GM12878 (cell line): Measurements from ENCODE around the gene SHC4. TPM values are rescaled to one million over a fixed set of nuclear protein-coding genes. Genes with fewer than 3 reads are reported as not detected.
"Not testable (repeated sequence)": the region's sequence is repeated elsewhere in the genome, so short reads cannot be mapped to it uniquely, and the experiment has no call there.

Source experiments
- ATAC-seq: fragments of 200-7000 bp; cut with Tn5 transposase; 3 replicates; pipeline ENCODE4 v1.9.1; 2020; ENCODE audit warnings: mild to moderate bottlenecking, moderate library complexity
- BruUV-seq: library from RNA; stranded (reverse); fragments of 400-500 nt; replicated peaks from 2 replicates; lab custom pipeline; 2021; lab: Mats Ljungman, UMichigan
- CTCF ChIA-PET: fragments of 300-600 bp; sonication (Branson Sonifier 250); formaldehyde crosslinking; extraction: SDS; loops from one replicate; lab custom pipeline; 2021; ENCODE audit warnings: inconsistent platforms; lab: Yijun Ruan, JAX
- POLR2A ChIA-PET: fragments of 350-600 bp; formaldehyde crosslinking; extraction: SDS; loops from one replicate; lab custom pipeline; 2021; ENCODE audit warnings: inconsistent platforms; lab: Charles Lee
- RAD21 ChIA-PET: fragments of 300-600 bp; sonication (Branson Sonifier 250); formaldehyde crosslinking; loops from one replicate; lab custom pipeline; 2023; ENCODE audit warnings: antibody characterized with exemption; ENCODE audit not compliant: unreplicated experiment; lab: Charles Lee
- SMC1A ChIA-PET: fragments of 300-600 bp; sonication (Branson Sonifier 250); formaldehyde crosslinking; loops from one replicate; lab custom pipeline; 2023; ENCODE audit not compliant: unreplicated experiment, uncharacterized antibody; lab: Charles Lee
- DNase-seq: peaks from one replicate; pipeline ENCODE4 v3.0.0-alpha.2; 2011; ENCODE audit warnings: low read depth, low spot score
- FAIRE-seq: peaks from 3 replicates; lab custom pipeline; 2011; peaks lifted over from hg19 to GRCh38; lab: Jason Lieb, UNC
- H2AFZ ChIP-seq: 2 replicates; pipeline ENCODE4 v1.6.0; 2011; ENCODE audit warnings: low read depth, low read length, control low read depth; ENCODE audit not compliant: control insufficient read depth
- H3K27ac ChIP-seq: 2 replicates; pipeline ENCODE4 v1.5.1; 2011; ENCODE audit warnings: control low read depth; ENCODE audit not compliant: control insufficient read depth, insufficient read depth
- H3K27me3 ChIP-seq, 2 experiments: replicated peaks in 1 of 2; 2 replicates each; pipeline versions ENCODE4 v1.6.0 to v1.6.1; 2011; ENCODE audit warnings: low read length in 1 of 2; ENCODE audit not compliant: control insufficient read depth in 2 of 2, insufficient read depth in 2 of 2
- H3K36me3 ChIP-seq, 2 experiments: 2 replicates each; pipeline ENCODE4 v1.5.1; 2011; ENCODE audit warnings: low read length in 1 of 2; ENCODE audit not compliant: control insufficient read depth in 2 of 2, insufficient read depth in 2 of 2
- H3K4me1 ChIP-seq: 2 replicates; pipeline ENCODE4 v1.6.1; 2011; ENCODE audit warnings: mild to moderate bottlenecking, low read length, moderate library complexity, mixed read lengths; ENCODE audit not compliant: control insufficient read depth, insufficient read depth
- H3K4me2 ChIP-seq: 2 replicates; pipeline ENCODE4 v1.6.0; 2011; ENCODE audit warnings: control low read depth; ENCODE audit not compliant: control insufficient read depth, insufficient read depth
- H3K4me3 ChIP-seq: fragments of 200-600 bp; sonication (generic); 2 replicates; pipeline ENCODE4 v1.5.1; 2016
- H3K79me2 ChIP-seq: 2 replicates; pipeline ENCODE4 v1.6.0; 2011; ENCODE audit warnings: low read length; ENCODE audit not compliant: control insufficient read depth, insufficient read depth
- H3K9ac ChIP-seq: 2 replicates; pipeline ENCODE4 v1.8.0; 2011; ENCODE audit warnings: low read length, control low read depth, mixed read lengths; ENCODE audit not compliant: control insufficient read depth, insufficient read depth
- H3K9me3 ChIP-seq: replicated peaks from 3 replicates; pipeline ENCODE4 v1.5.1; 2011; ENCODE audit warnings: mild to moderate bottlenecking, low read length; ENCODE audit not compliant: control insufficient read depth, insufficient read depth
- H4K20me1 ChIP-seq: 2 replicates; pipeline ENCODE4 v1.6.0; 2011; ENCODE audit not compliant: control insufficient read depth, insufficient read depth
- WGBS: methylation state at CpG from one replicate; pipeline ENCODE4 v1.1.6; 2016; ENCODE audit warnings: low lambda C conversion rate; ENCODE audit not compliant: insufficient replicate concordance, insufficient coverage; ENCODE audit errors: missing lambda C conversion rate; 5-methylcytosine and 5-hydroxymethylcytosine counted together
- in situ Hi-C: fragments of 300-500 bp; cut with MboI; formaldehyde crosslinking; loops from 9 replicates; pipeline ENCODE4 v1.14.3; 2018; ENCODE audit warnings: mixed read lengths
- intact Hi-C: fragments of 100-400 bp; cut with micrococcal nuclease; formaldehyde crosslinking; loops from one replicate; pipeline ENCODE4 v1.14.2; 2022; ENCODE audit not compliant: unreplicated experiment
- polyA plus RNA-seq, 11 experiments: library from polyadenylated mRNA; depleted of rRNA in 4 of 11; unstranded in 6 of 11; stranded (reverse) in 5 of 11; fragments of >200 nt; fragmentation: Nextera tagmentation in 4 of 11; fragmentation: Illumina TruSeq in 1 of 11; extraction: Ambion mirVana in 4 of 11; extraction: Trizol in 1 of 11; gene quantifications; 1 replicate in 1 of 11; 2 replicates in 10 of 11; pipeline versions ENCODE4 v1.2.1 to v1.2.3, GENCODE V29; 2011 to 2016; ENCODE audit warnings: inconsistent platforms in 2 of 11, missing spikeins in 2 of 11, low read depth in 1 of 11
- total RNA-seq, 4 experiments: library from RNA; depleted of rRNA in 3 of 4; stranded (reverse); fragments of >200 nt in 3 of 4; fragmentation: Illumina TruSeq in 1 of 4; extraction: Trizol in 1 of 4; gene quantifications; 2 replicates each; pipeline versions ENCODE4 v1.2.1 to v1.2.3, GENCODE V29; 2013 to 2021

The SHC4 gene
- total and polyA plus RNA-seq, 10 of the 15 experiments (the other 5 are each of a cell fraction or from before 2014, with no cell fraction given), result 0.04 to 0.87 (median 0.14) TPM

DNA sequence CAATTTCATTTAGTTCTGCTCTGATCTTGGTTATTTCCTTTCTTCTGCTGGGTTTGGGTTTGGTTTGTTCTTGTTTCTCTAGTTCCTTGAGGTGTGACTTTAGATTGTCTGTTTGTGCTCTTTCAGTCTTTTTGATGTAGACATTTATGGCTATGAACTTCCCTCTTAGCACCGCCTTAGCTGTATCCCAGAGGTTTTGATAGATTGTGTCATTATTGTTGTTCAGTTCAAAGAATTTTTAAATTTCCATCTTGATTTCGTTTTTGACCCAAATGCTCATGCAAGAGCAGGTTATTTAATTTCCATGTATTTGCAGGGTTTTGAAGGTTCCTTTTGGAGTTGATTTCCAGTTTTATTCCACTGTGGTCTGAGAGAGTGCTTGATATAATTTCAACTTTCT, 53.2 kb downstream of the SHC4 start:
- in situ Hi-C loops, H3K4me3 ChIP-seq, H3K9me3 ChIP-seq, RAD21 ChIA-PET, H3K9ac ChIP-seq, H3K27ac ChIP-seq, POLR2A ChIA-PET, DNase-seq, H4K20me1 ChIP-seq, H3K36me3 ChIP-seq, ATAC-seq, H3K79me2 ChIP-seq, H3K4me2 ChIP-seq, H2AFZ ChIP-seq, H3K27me3 ChIP-seq, BruUV-seq, SMC1A ChIA-PET, FAIRE-seq, H3K4me1 ChIP-seq: not testable (repeated sequence)
- intact Hi-C loops, result loop anchor here (5.0 kb wide), 1 partner anchor 62 kb away; no protein-coding TSS in a partner anchor
- CTCF ChIA-PET, result interaction anchor here (1.4 kb wide), 1 partner anchor 11 kb away, joined by 3 read pairs; no protein-coding TSS in a partner anchor
- 11% methylated on average over 2 of the region's 2 CpGs for WGBS

DNA sequence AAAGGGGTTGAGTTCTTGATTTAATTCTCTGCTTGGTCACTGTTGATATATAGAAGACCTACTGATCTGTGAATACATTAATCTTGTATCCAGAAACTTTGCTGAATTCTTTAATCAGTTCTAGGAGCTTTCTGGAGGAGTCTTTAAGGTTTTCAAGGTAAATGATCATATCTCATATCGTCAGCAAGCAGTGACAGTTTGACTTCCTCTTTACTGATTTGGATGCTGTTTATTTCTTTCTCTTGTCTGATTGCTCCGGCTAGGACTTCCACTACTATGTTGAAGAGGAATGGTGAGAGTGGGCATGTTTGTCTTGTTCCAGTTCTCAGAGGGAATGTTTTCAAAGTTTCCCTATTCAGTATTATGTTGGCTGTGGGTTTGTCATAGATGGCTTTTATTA, 54.4 kb downstream of the SHC4 start:
- H3K4me1 ChIP-seq, H3K36me3 ChIP-seq, H3K4me2 ChIP-seq, RAD21 ChIA-PET, H3K27ac ChIP-seq, H3K9ac ChIP-seq, POLR2A ChIA-PET, BruUV-seq, H3K4me3 ChIP-seq, H3K27me3 ChIP-seq, FAIRE-seq, ATAC-seq, H3K79me2 ChIP-seq, SMC1A ChIA-PET, CTCF ChIA-PET, H3K9me3 ChIP-seq, in situ Hi-C loops, H4K20me1 ChIP-seq, DNase-seq, H2AFZ ChIP-seq, intact Hi-C loops: not testable (repeated sequence)
- 86% methylated on average over 2 of the region's 2 CpGs for WGBS
